HepG2 (cell line): ENCODE data around the gene SIX5. TPM values are rescaled to one million over a fixed set of nuclear protein-coding genes. Genes with fewer than 3 reads are reported as not detected.

Experiments
- KDM3A ChIP-seq: IDR thresholded peaks from 2 replicates; pipeline ENCODE4 v1.6.1; 2018; ENCODE audit warnings: low read depth, missing compliant biosample characterization
- KLF9 ChIP-seq: IDR thresholded peaks from 2 replicates; pipeline ENCODE4 v1.6.1; 2016; ENCODE audit warnings: low read depth
- MAZ ChIP-seq, 2 experiments: sonication (generic) in 1 of 2; formaldehyde crosslinking in 1 of 2; IDR thresholded peaks; 2 replicates each; pipeline versions ENCODE4 v1.5.0 to v1.6.1; 2012 to 2020; ENCODE audit warnings: low read depth in 2 of 2, mild to moderate bottlenecking in 2 of 2, borderline replicate concordance in 1 of 2, improper control_type of control experiment in 1 of 2, low read length in 1 of 2, missing genetic modification reagents in 1 of 2, moderate library complexity in 1 of 2
- NFYC ChIP-seq: IDR thresholded peaks from 2 replicates; pipeline ENCODE4 v1.6.1; 2016; ENCODE audit warnings: missing genetic modification reagents, missing compliant biosample characterization
- RAD51 ChIP-seq: fragments of 450-650 bp; IDR thresholded peaks from 2 replicates; pipeline ENCODE4 v1.6.1; 2016; ENCODE audit warnings: borderline replicate concordance
- RFX1 ChIP-seq: fragments of 450-650 bp; IDR thresholded peaks from 2 replicates; pipeline ENCODE4 v1.6.1; 2017
- RXRB ChIP-seq: IDR thresholded peaks from 2 replicates; pipeline ENCODE4 v1.6.1; 2016; ENCODE audit warnings: borderline replicate concordance, missing genetic modification reagents, missing compliant biosample characterization
- SATB2 ChIP-seq: sonication (generic); formaldehyde crosslinking; IDR thresholded peaks from 2 replicates; pipeline ENCODE4 v1.5.0; 2020; ENCODE audit warnings: missing genetic modification reagents
- SMC3 ChIP-seq: IDR thresholded peaks from 2 replicates; pipeline ENCODE4 v1.6.1; 2011; ENCODE audit warnings: low read length, improper control_type of control experiment
- TARDBP ChIP-seq: sonication (generic); formaldehyde crosslinking; IDR thresholded peaks from 2 replicates; pipeline ENCODE4 v1.8.0; 2022; ENCODE audit warnings: mild to moderate bottlenecking, missing genetic modification reagents
- ZBTB37 ChIP-seq: sonication (generic); formaldehyde crosslinking; IDR thresholded peaks from 2 replicates; pipeline ENCODE4 v1.4.0; 2020; ENCODE audit warnings: mild to moderate bottlenecking, missing genetic modification reagents
- ZBTB43 ChIP-seq: sonication (generic); formaldehyde crosslinking; conservative IDR thresholded peaks from 2 replicates; pipeline ENCODE4 v1.4.0; 2020; ENCODE audit warnings: missing genetic modification reagents
- ZNF235 ChIP-seq: sonication (generic); formaldehyde crosslinking; IDR thresholded peaks from 2 replicates; pipeline ENCODE4 v1.8.1; 2023; ENCODE audit warnings: mild to moderate bottlenecking, missing genetic modification reagents, borderline replicate concordance
- ZNF256 ChIP-seq: sonication (generic); formaldehyde crosslinking; conservative IDR thresholded peaks from 2 replicates; pipeline ENCODE4 v1.4.0; 2020; ENCODE audit warnings: missing genetic modification reagents
- ZNF280B ChIP-seq: sonication (generic); formaldehyde crosslinking; IDR thresholded peaks from 2 replicates; pipeline ENCODE4 v1.5.0; 2020; ENCODE audit warnings: missing genetic modification reagents, mild to moderate bottlenecking, borderline replicate concordance
- ZNF382 ChIP-seq: sonication (generic); formaldehyde crosslinking; IDR thresholded peaks from 2 replicates; pipeline ENCODE4 v1.5.0; 2020; ENCODE audit warnings: missing genetic modification reagents, mild to moderate bottlenecking, borderline replicate concordance
- ZNF431 ChIP-seq: sonication (generic); formaldehyde crosslinking; IDR thresholded peaks from 2 replicates; pipeline ENCODE4 v1.9.0; 2022; ENCODE audit warnings: missing genetic modification reagents, low read depth, mild to moderate bottlenecking, borderline replicate concordance
- ZNF446 ChIP-seq: sonication (generic); formaldehyde crosslinking; IDR thresholded peaks from 2 replicates; pipeline ENCODE4 v1.5.0; 2020; ENCODE audit warnings: mild to moderate bottlenecking, missing genetic modification reagents
- ZNF496 ChIP-seq: sonication (generic); formaldehyde crosslinking; IDR thresholded peaks from 2 replicates; pipeline ENCODE4 v1.8.1; 2023; ENCODE audit warnings: mild to moderate bottlenecking, moderate library complexity, missing genetic modification reagents; ENCODE audit not compliant: insufficient replicate concordance
- ZNF577 ChIP-seq: sonication (generic); formaldehyde crosslinking; IDR thresholded peaks from 2 replicates; pipeline ENCODE4 v1.4.0; 2020; ENCODE audit warnings: mild to moderate bottlenecking, low read depth, missing genetic modification reagents, borderline replicate concordance
- ZNF687 ChIP-seq: sonication (generic); formaldehyde crosslinking; IDR thresholded peaks from 2 replicates; pipeline ENCODE4 v1.5.1; 2020; ENCODE audit warnings: mild to moderate bottlenecking, missing genetic modification reagents, moderate library complexity
- polyA plus RNA-seq, 8 experiments: library from polyadenylated mRNA; depleted of rRNA in 3 of 8; stranded (reverse) in 7 of 8; unstranded in 1 of 8; fragments of >200 nt; fragmentation: Illumina TruSeq in 4 of 8; extraction: Trizol in 4 of 8; gene quantifications; 2 replicates each; pipeline versions ENCODE4 v1.2.1 to v1.2.3, GENCODE V29; 2011 to 2016; ENCODE audit warnings: low read depth in 4 of 8, missing spikeins in 1 of 8, mixed read lengths in 1 of 8; ENCODE audit not compliant: insufficient read depth in 1 of 8
- total RNA-seq, 5 experiments: library from RNA; depleted of rRNA; stranded (reverse); fragments of >200 nt; fragmentation: Illumina TruSeq; extraction: Trizol; gene quantifications; 2 replicates each; pipeline ENCODE4 v1.2.3, GENCODE V29; 2016; ENCODE audit warnings: low read depth in 1 of 5

SIX5 gene
- total and polyA plus RNA-seq, 2 of the 13 experiments (the other 11 are each of a cell fraction or from before 2014, with no cell fraction given): 7.7 to 10.5 TPM

GRCh38 chr19:45717131-45717982 is 51.7 kb downstream of the SIX5 start (continued):
- TF ChIP-seq ZNF687 (CRISPR knock-in tag) (peak; percentile 84), TARDBP (CRISPR knock-in tag) (peak; percentile 93), ZNF431 (peak; percentile 58; the same call in 1 of the 2 replicates), ZNF496 (CRISPR knock-in tag) (no peak), SMC3 (no peak; the same call in 1 of the 2 replicates), KLF9 (CRISPR knock-in tag) (peak; percentile 60; the same call in 1 of the 2 replicates), ZBTB37 (CRISPR knock-in tag) (no peak), MAZ (IDR thresholded peaks at IDR 0.05; ENCODE audit: borderline replicate concordance, low read depth, low read length) (peak; percentile 90), MAZ (CRISPR knock-in tag; IDR thresholded peaks at IDR 0.05; ENCODE audit: low read depth) (peak; percentile 91), RAD51 (peak; percentile 73), ZNF235 (CRISPR knock-in tag) (no peak), ZNF446 (CRISPR knock-in tag) (no peak), ZNF382 (CRISPR knock-in tag) (no peak), ZBTB43 (CRISPR knock-in tag) (0 out of 2 replicates have a peak, but pooled peaks have one; percentile 35), ZNF280B (CRISPR knock-in tag) (no peak), RXRB (peak; percentile 95), SATB2 (CRISPR knock-in tag) (no peak), RFX1 (peak; percentile 71), KDM3A (no peak), ZNF577 (CRISPR knock-in tag) (no peak), ZNF256 (CRISPR knock-in tag) (0 out of 2 replicates have a peak, but pooled peaks have one; percentile 28), NFYC (CRISPR knock-in tag) (peak; percentile 96)
